HCT116 (cell line): ENCODE data around the gene FOXM1.

Experiments used
- EGR1 ChIP-seq: IDR thresholded peaks from 2 replicates; pipeline ENCODE4 v1.6.1; 2012; ENCODE audit warnings: low read depth
- EZH2phosphoT487 ChIP-seq: fragments of 200-600 bp; IDR thresholded peaks from 2 replicates; pipeline ENCODE4 v1.6.1; 2018; ENCODE audit warnings: antibody characterized with exemption, borderline replicate concordance
- JUND ChIP-seq: IDR thresholded peaks from 2 replicates; pipeline ENCODE4 v1.6.1; 2012
- POLR2A ChIP-seq: IDR thresholded peaks from 2 replicates; pipeline ENCODE4 v1.7.0; 2011; ENCODE audit warnings: borderline replicate concordance; ENCODE audit not compliant: insufficient read depth, insufficient read length; ENCODE audit errors: extremely low read depth
- POLR2AphosphoS5 ChIP-seq: IDR thresholded peaks from 2 replicates; pipeline ENCODE4 v1.6.1; 2011; ENCODE audit warnings: mild to moderate bottlenecking, low read depth, low read length, moderate library complexity
- SP1 ChIP-seq: IDR thresholded peaks from 2 replicates; pipeline ENCODE4 v1.6.1; 2012; ENCODE audit warnings: low read depth
- TF ChIP-seq, protein P1 (sequence below), 3 experiments: fragments of 200-600 bp in 1 of 3; sonication (generic) in 1 of 3; IDR thresholded peaks in 2 of 3; conservative IDR thresholded peaks in 1 of 3; 2 replicates each; pipeline ENCODE4 v1.5.1; 2012 to 2017; ENCODE audit warnings: low read depth in 2 of 3, low read length in 2 of 3, antibody characterized with exemption in 1 of 3, borderline replicate concordance in 1 of 3, control low read depth in 1 of 3, mild to moderate bottlenecking in 1 of 3, mixed read lengths in 1 of 3, mixed run types in 1 of 3, moderate library complexity in 1 of 3; ENCODE audit not compliant: insufficient read depth in 1 of 3
- TF ChIP-seq, protein P2 (sequence below): IDR thresholded peaks from 2 replicates; pipeline ENCODE4 v1.6.1; 2012; ENCODE audit warnings: low read depth
- TF ChIP-seq, protein P3 (sequence below): IDR thresholded peaks from 2 replicates; pipeline ENCODE4 v1.6.1; 2012

DNA sequence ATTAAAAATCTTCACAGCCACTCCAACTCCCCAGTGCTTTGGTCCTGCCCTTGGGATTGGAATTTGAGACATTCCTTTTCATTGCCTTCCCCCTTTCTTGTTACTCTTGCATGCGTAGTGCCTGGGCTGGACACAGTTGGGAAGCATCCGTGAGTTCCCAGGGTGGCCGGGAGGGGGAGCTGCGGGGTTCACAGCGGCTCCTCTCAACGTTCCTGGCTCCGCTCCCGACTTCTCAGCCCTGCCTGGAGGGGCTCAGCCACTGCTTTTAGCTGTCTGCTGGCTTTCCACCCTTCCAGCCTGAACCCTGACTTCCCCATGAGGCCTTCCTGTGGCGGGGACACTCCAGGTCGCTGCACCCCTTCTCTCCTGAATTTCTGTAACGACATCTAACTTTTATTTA lies 23.3 kb downstream of the FOXM1 start:
- no peak for TF ChIP-seq POLR2A
- TF ChIP-seq, protein P1, sequence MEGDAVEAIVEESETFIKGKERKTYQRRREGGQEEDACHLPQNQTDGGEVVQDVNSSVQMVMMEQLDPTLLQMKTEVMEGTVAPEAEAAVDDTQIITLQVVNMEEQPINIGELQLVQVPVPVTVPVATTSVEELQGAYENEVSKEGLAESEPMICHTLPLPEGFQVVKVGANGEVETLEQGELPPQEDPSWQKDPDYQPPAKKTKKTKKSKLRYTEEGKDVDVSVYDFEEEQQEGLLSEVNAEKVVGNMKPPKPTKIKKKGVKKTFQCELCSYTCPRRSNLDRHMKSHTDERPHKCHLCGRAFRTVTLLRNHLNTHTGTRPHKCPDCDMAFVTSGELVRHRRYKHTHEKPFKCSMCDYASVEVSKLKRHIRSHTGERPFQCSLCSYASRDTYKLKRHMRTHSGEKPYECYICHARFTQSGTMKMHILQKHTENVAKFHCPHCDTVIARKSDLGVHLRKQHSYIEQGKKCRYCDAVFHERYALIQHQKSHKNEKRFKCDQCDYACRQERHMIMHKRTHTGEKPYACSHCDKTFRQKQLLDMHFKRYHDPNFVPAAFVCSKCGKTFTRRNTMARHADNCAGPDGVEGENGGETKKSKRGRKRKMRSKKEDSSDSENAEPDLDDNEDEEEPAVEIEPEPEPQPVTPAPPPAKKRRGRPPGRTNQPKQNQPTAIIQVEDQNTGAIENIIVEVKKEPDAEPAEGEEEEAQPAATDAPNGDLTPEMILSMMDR (IDR thresholded peaks at IDR 0.05 in 2 of 3, conservative IDR thresholded peaks at IDR 0.05 in 1 of 3; ENCODE audit: borderline replicate concordance in 1 of 3, insufficient read depth in 1 of 3, low read depth in 2 of 3, low read length in 2 of 3): peak; percentile 40 to 96 (median 79); a peak in 5 of 6 replicates
- no peak for TF ChIP-seq POLR2AphosphoS5
- no peak for TF ChIP-seq JUND
- TF ChIP-seq, protein P2, sequence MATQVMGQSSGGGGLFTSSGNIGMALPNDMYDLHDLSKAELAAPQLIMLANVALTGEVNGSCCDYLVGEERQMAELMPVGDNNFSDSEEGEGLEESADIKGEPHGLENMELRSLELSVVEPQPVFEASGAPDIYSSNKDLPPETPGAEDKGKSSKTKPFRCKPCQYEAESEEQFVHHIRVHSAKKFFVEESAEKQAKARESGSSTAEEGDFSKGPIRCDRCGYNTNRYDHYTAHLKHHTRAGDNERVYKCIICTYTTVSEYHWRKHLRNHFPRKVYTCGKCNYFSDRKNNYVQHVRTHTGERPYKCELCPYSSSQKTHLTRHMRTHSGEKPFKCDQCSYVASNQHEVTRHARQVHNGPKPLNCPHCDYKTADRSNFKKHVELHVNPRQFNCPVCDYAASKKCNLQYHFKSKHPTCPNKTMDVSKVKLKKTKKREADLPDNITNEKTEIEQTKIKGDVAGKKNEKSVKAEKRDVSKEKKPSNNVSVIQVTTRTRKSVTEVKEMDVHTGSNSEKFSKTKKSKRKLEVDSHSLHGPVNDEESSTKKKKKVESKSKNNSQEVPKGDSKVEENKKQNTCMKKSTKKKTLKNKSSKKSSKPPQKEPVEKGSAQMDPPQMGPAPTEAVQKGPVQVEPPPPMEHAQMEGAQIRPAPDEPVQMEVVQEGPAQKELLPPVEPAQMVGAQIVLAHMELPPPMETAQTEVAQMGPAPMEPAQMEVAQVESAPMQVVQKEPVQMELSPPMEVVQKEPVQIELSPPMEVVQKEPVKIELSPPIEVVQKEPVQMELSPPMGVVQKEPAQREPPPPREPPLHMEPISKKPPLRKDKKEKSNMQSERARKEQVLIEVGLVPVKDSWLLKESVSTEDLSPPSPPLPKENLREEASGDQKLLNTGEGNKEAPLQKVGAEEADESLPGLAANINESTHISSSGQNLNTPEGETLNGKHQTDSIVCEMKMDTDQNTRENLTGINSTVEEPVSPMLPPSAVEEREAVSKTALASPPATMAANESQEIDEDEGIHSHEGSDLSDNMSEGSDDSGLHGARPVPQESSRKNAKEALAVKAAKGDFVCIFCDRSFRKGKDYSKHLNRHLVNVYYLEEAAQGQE: no peak
- TF ChIP-seq EZH2phosphoT487: no peak
- TF ChIP-seq EGR1: no peak
- TF ChIP-seq SP1: no peak
- TF ChIP-seq, protein P3, sequence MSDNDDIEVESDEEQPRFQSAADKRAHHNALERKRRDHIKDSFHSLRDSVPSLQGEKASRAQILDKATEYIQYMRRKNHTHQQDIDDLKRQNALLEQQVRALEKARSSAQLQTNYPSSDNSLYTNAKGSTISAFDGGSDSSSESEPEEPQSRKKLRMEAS: no peak
